Loucy (cell line): ENCODE measurements around the gene ZNF768.
"Not testable (repeated sequence)": the region's sequence is repeated elsewhere in the genome, so short reads cannot be mapped to it uniquely, and the experiment has no call there.

Experiments
- H2AFZ ChIP-seq: fragments of 200-600 bp; sonication (generic); 2 replicates; pipeline ENCODE4 v1.6.0; 2016; ENCODE audit warnings: antibody characterized with exemption, mild to moderate bottlenecking, low read length, moderate library complexity
- H3F3A ChIP-seq: fragments of 200-600 bp; 2 replicates; pipeline ENCODE4 v1.6.0; 2016; ENCODE audit warnings: antibody characterized with exemption, low read depth, mild to moderate bottlenecking
- H3K27me3 ChIP-seq: fragments of 200-600 bp; sonication (generic); 2 replicates; pipeline ENCODE4 v1.6.1; 2014; ENCODE audit warnings: low read length, mild to moderate bottlenecking; ENCODE audit not compliant: insufficient read depth, poor library complexity, severe bottlenecking
- H3K36me3 ChIP-seq: fragments of 200-600 bp; sonication (generic); 2 replicates; pipeline ENCODE4 v1.6.1; 2016; ENCODE audit warnings: low read length; ENCODE audit not compliant: insufficient read depth
- H3K4me1 ChIP-seq: fragments of 200-600 bp; sonication (generic); 2 replicates; pipeline ENCODE4 v1.5.1; 2014; ENCODE audit warnings: low read length, mild to moderate bottlenecking; ENCODE audit not compliant: insufficient read depth, poor library complexity, severe bottlenecking
- H3K4me2 ChIP-seq: fragments of 200-600 bp; sonication (generic); 2 replicates; pipeline ENCODE4 v1.6.0; 2014; ENCODE audit warnings: antibody characterized with exemption, low read length, low read depth, mild to moderate bottlenecking; ENCODE audit not compliant: poor library complexity, severe bottlenecking
- H3K4me3 ChIP-seq: fragments of 200-600 bp; sonication (generic); 2 replicates; pipeline ENCODE4 v1.5.1; 2014; ENCODE audit warnings: low read length, mild to moderate bottlenecking, mixed read lengths; ENCODE audit not compliant: poor library complexity, severe bottlenecking
- H3K79me2 ChIP-seq: fragments of 200-600 bp; sonication (generic); 2 replicates; pipeline ENCODE4 v1.6.1; 2014; ENCODE audit warnings: low read length; ENCODE audit not compliant: insufficient read depth
- H3K9ac ChIP-seq: fragments of 200-600 bp; sonication (generic); 2 replicates; pipeline ENCODE4 v1.6.0; 2014; ENCODE audit warnings: mild to moderate bottlenecking, low read depth, low read length, moderate library complexity; ENCODE audit not compliant: poor library complexity, severe bottlenecking
- H3K9me2 ChIP-seq: fragments of 200-600 bp; sonication (generic); replicated peaks from 2 replicates; pipeline ENCODE4 v1.6.1; 2016; ENCODE audit warnings: low read depth, low read length, mixed read lengths
- H3K9me3 ChIP-seq: fragments of 200-600 bp; sonication (generic); 2 replicates; pipeline ENCODE4 v1.6.1; 2014; ENCODE audit warnings: mild to moderate bottlenecking, antibody characterized with exemption, low read length, low read depth; ENCODE audit not compliant: insufficient read depth
- H4K20me1 ChIP-seq: fragments of 200-600 bp; sonication (generic); 2 replicates; pipeline ENCODE4 v1.6.0; 2014; ENCODE audit warnings: antibody characterized with exemption, low read length, mild to moderate bottlenecking; ENCODE audit not compliant: insufficient read depth, poor library complexity, severe bottlenecking
- EZH2phosphoT487 ChIP-seq: fragments of 200-600 bp; IDR thresholded peaks from 2 replicates; pipeline ENCODE4 v1.6.1; 2018; ENCODE audit warnings: antibody characterized with exemption, mild to moderate bottlenecking, moderate library complexity, borderline replicate concordance

Gene ZNF768

DNA sequence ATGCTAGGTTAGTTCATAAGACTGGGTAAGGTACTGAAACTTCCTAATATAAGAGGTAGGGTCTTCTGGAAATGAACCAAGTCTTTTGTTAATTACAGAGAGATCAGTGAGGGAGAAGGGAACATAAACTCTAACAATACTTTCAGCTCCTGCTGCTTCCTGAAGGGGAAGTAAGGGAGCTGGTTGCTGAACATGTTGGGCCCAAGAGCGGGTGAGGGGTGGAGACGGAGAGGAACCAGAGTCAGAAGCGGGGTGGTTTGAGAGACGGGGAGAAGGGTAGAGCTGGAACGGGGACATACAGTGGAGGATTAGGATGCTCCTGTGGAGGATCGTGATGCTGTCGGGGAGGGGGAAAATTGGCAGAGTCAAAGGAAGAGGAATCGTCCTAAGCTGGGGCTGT lies 19.7 kb upstream of the ZNF768 start:
- no peak overlapping the region for H3K9ac ChIP-seq
- H3K4me3 ChIP-seq = no peak overlapping the region
- no peaks in the 10 kb centered on the region for H3K9me2 ChIP-seq
- no peaks in the 10 kb centered on the region for H3K4me1 ChIP-seq
- H3K27me3 ChIP-seq = no peaks in the 10 kb centered on the region
- H2AFZ ChIP-seq = no peak overlapping the region
- H4K20me1 ChIP-seq = no peaks in the 10 kb centered on the region
- no peak for TF ChIP-seq EZH2phosphoT487
- H3K36me3 ChIP-seq = no peaks in the 10 kb centered on the region
- no peaks in the 10 kb centered on the region for H3K79me2 ChIP-seq
- H3F3A ChIP-seq = no peaks in the 10 kb centered on the region
- no peak overlapping the region for H3K4me2 ChIP-seq
- no peaks in the 10 kb centered on the region for H3K9me3 ChIP-seq

DNA sequence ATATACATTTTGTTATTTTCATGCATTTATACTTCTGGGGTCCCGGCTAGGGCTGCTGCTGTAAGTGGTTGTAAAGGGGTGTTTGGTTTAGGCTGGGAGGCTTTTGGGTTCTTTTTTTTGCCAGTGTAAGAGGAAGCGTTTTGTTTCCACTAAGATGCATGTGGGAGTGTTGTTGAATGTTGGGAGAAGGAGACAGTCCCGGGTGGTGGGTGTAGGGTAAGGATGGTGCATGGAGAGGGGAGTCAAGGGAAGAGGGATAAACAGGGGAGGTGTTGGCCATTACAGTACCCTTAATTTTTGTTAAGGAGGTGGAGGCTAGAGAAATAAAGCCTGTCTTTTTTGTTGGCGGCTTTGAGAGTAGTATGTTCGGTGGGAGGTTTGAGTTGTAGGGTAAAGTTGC lies 16.7 kb upstream of the ZNF768 start:
- TF ChIP-seq EZH2phosphoT487 = no peak
- H4K20me1 ChIP-seq = no peaks in the 10 kb centered on the region
- no peaks in the 10 kb centered on the region for H3K27me3 ChIP-seq
- H3K9me2 ChIP-seq = no peaks in the 10 kb centered on the region
- H3K9ac ChIP-seq = no peak overlapping the region
- no peaks in the 10 kb centered on the region for H3K4me1 ChIP-seq
- H3K9me3 ChIP-seq = no peaks in the 10 kb centered on the region
- no peak overlapping the region for H3K4me3 ChIP-seq
- H2AFZ ChIP-seq = no peak overlapping the region
- H3K4me2 ChIP-seq = no peak overlapping the region
- H3K36me3 ChIP-seq = no peaks in the 10 kb centered on the region
- no peaks in the 10 kb centered on the region for H3F3A ChIP-seq
- H3K79me2 ChIP-seq = no peaks in the 10 kb centered on the region

DNA sequence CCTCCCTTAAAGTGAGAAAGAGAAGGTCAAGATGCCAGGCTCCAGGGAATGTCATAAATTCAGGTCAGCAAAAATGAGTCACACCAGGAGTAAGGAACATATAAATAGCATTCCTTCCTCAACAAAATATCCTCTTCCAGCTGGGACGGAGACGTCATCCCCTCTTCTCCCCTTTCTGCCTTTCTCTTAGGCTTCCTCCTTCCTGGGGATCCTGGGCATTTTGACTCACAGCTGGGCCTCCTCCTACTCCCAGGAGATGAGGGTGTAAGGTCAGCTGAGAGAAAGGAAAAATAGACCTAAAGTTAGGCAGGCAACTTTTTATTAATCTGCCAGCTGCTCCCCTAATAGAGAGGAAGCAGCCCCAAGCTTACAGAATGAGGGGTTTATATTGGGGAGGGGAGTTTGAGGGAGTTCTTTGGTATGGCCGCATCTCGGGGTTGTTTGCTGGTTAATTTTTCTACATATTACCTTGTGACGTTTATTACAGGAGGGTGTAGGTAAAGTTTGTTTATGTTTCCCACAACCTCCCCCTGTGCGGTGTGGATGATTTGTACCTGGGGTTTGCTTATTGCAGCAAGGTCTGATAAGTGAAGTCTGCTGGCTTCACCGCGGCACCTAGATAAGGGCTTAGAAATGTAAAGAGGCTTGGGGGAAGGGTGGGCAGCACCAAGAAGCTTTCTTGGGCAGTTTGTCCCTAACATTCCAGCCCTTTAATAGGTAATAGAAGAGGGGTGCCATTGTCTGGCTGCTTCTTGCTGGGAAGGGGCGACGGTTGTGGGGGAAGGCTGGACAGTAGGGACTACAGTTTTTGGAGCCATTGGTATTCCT lies 15.3 kb upstream of the ZNF768 start:
- Histone ChIP-seq H3K9me2 (no peaks in the 10 kb centered on the region), H3K4me3 (no peak overlapping the region), H3K27me3 (no peaks in the 10 kb centered on the region), H3K4me2 (no peak overlapping the region), H3K79me2 (peaks cover 7% of the 10 kb centered on the region; the same call in 1 of the 2 replicates), H3K36me3 (no peaks in the 10 kb centered on the region), H2AFZ (no peak overlapping the region), H3K9me3 (no peaks in the 10 kb centered on the region), H3K4me1 (no peaks in the 10 kb centered on the region), H3F3A (no peaks in the 10 kb centered on the region), H4K20me1 (no peaks in the 10 kb centered on the region), H3K9ac (no peak overlapping the region)
- TF ChIP-seq EZH2phosphoT487 = no peak

DNA sequence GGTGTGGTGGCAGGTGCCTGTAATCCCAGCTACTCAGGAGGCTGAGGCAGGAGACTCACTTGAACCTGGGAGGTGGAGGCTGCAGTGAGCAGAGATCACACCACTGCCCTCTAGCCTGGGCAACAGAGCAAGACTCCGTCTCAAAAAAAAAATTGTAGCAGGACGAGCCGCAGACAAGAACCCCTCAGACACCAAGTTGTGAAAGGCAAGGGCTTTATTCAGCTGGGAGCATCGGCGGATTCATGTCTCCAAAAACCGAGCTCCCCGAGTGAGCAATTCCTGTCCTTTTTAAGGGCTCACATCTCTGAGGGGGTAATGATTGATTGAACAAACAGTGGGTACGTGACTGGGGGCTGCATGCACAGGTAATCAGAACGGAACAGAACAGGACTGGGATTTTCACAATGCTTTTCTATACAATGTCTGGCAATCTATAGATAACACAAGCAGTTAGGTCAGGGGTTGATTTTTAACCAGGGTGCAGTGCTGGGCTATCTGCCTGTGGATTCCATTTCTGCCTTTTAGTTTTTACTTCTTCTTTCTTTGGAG lies 14.6 kb upstream of the ZNF768 start:
- H3K9me3 ChIP-seq, H2AFZ ChIP-seq, H3K9ac ChIP-seq, H3K27me3 ChIP-seq, H3K36me3 ChIP-seq, H3K4me2 ChIP-seq, H3K9me2 ChIP-seq, H3F3A ChIP-seq, H3K4me3 ChIP-seq, H4K20me1 ChIP-seq, H3K4me1 ChIP-seq: not testable (repeated sequence)
- peaks cover 15% of the 10 kb centered on the region for H3K79me2 ChIP-seq

GRCh38 chr16:30539986-30540526 lies 13.7 kb upstream of the ZNF768 start:
- not testable (repeated sequence) for H3K4me2 ChIP-seq, H3K9ac ChIP-seq, H3K9me2 ChIP-seq, H3K4me1 ChIP-seq, H3K27me3 ChIP-seq, H2AFZ ChIP-seq, H3F3A ChIP-seq, H3K9me3 ChIP-seq, H4K20me1 ChIP-seq, H3K4me3 ChIP-seq, H3K36me3 ChIP-seq
- peaks cover 24% of the 10 kb centered on the region for H3K79me2 ChIP-seq
